ENCODE data around the gene CTCFL. TPM values are rescaled to one million over a fixed set of nuclear protein-coding genes. Genes with fewer than 3 reads are reported as not detected.

CTCFL gene
- total RNA-seq, 2 experiments from 2014 or later = 0.63 TPM; not detected in 1

DNA sequence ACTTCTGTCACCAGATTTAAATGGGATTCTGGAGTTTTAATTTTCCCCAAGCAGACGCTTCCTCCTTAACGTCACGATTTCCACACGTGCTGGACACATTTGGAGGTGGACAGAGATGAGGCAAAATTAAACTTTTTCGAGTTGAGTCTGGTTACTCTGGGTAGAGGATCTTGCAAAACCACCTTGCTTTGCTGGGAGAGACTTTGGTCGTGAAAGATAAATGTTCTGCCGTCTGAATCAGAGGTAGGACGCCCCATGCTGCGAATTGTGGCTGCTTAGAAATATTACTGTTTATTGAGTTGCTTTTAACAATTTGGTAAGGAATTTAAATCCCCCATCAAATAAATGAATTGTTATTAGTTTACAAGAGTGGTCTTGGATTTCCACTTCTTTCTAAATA lies 46.8 kb downstream of the CTCFL start:
- Histone ChIP-seq H3K9me2 (ENCODE audit: insufficient read depth, low read length) (no peaks in the 10 kb centered on the region), H3K9me3 (ENCODE audit: low read length) (no peaks in the 10 kb centered on the region), H3K4me1 (ENCODE audit: insufficient read depth, low read length, poor library complexity, severe bottlenecking) (peaks cover 98% of the 10 kb centered on the region), H3K4me2 (ENCODE audit: low read length) (peak overlapping the region; percentile 98), H4K20me1 (ENCODE audit: insufficient read depth, low read length) (no peaks in the 10 kb centered on the region), H3K4me3 (ENCODE audit: low read depth, low read length, poor library complexity, severe bottlenecking) (peak overlapping the region; percentile 16), H3K27ac (ENCODE audit: low read depth, low read length, poor library complexity, severe bottlenecking) (peak overlapping the region; percentile 99), H2AFZ (ENCODE audit: low read length) (peak overlapping the region; percentile 84; the same call in 1 of the 2 replicates), H3K36me3 (ENCODE audit: insufficient read depth, low read length) (no peaks in the 10 kb centered on the region), H3K79me2 (ENCODE audit: insufficient read depth, low read depth, low read length) (peaks cover 6% of the 10 kb centered on the region; the same call in 1 of the 2 replicates)
- BruUV-seq (replicated peaks) = no TSS peak
- POLR2A ChIA-PET = interaction anchor here (0.9 to 6.1 kb wide), 7 partner anchors 8 to 88 kb away, joined by 3 to 92 read pairs (median 4); partner anchors contain the start of gene RBM38
- peak; percentile 28 for DNase-seq (ENCODE audit: low spot score)
- CTCF ChIA-PET (ENCODE audit: unreplicated experiment) = interaction anchor here (1.0 to 1.5 kb wide), 2 partner anchors 80 to 88 kb away, joined by 4 to 6 read pairs; no protein-coding TSS in a partner anchor
- no peak for TF ChIP-seq EZH2phosphoT487 (IDR thresholded peaks at IDR 0.05; ENCODE audit: borderline replicate concordance, low read depth, low read length)
- TF ChIP-seq, protein P1, sequence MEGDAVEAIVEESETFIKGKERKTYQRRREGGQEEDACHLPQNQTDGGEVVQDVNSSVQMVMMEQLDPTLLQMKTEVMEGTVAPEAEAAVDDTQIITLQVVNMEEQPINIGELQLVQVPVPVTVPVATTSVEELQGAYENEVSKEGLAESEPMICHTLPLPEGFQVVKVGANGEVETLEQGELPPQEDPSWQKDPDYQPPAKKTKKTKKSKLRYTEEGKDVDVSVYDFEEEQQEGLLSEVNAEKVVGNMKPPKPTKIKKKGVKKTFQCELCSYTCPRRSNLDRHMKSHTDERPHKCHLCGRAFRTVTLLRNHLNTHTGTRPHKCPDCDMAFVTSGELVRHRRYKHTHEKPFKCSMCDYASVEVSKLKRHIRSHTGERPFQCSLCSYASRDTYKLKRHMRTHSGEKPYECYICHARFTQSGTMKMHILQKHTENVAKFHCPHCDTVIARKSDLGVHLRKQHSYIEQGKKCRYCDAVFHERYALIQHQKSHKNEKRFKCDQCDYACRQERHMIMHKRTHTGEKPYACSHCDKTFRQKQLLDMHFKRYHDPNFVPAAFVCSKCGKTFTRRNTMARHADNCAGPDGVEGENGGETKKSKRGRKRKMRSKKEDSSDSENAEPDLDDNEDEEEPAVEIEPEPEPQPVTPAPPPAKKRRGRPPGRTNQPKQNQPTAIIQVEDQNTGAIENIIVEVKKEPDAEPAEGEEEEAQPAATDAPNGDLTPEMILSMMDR (conservative IDR thresholded peaks at IDR 0.05; ENCODE audit: low read length) = no peak
- intact Hi-C loops (cut with micrococcal nuclease; ENCODE audit: unreplicated experiment) = loop anchor here (5.0 kb wide), 1 partner anchor 161 kb away; no protein-coding TSS in a partner anchor

DNA sequence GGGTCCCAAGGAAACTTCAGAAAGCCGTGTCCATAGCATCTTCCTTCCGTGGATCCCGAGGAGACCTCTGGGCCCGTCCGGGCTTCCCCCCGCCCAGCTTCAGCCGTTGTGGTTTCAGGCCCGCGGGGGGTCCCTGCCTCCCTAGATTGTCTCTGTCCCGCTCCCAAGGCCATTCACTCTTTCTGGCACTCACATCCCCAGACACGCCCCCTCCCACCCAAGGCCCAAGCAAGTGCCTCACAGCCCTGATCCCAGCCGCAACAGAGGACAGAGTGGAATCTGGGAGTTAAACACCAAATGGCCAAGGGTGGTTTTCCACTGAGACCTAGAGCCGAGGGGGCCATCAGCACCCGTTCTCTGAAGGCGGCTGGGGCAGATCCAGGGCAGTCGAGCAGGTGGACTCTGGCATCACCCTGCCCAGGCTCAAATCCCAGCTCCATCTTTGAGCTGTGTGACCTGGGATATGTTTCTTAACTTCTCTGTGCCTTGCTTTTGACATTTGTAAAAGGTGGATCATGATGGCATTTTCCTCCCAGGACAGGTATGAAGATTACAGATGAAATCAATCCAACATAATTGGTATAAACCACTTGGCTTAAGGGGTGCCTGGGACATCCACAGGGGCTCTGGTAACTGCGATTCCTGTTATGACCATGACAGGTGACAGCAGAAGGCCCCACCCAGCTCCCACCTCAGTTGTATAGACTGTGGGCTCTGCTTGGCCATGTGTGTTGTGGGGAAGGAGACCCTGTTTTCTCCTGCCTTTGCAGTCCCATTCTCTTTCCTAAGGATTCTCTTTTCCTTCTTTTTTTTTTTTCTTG lies 48.1 kb downstream of the CTCFL start:
- Histone ChIP-seq H3K9me2 (ENCODE audit: insufficient read depth, low read length) (no peaks in the 10 kb centered on the region), H4K20me1 (ENCODE audit: insufficient read depth, low read length) (no peaks in the 10 kb centered on the region), H3K4me1 (ENCODE audit: insufficient read depth, low read length, poor library complexity, severe bottlenecking) (peaks cover 98% of the 10 kb centered on the region), H3K9me3 (ENCODE audit: low read length) (peaks cover 7% of the 10 kb centered on the region; the same call in 1 of the 2 replicates), H3K79me2 (ENCODE audit: insufficient read depth, low read depth, low read length) (peaks cover 6% of the 10 kb centered on the region; the same call in 1 of the 2 replicates), H3K4me3 (ENCODE audit: low read depth, low read length, poor library complexity, severe bottlenecking) (peak overlapping the region; percentile 59), H2AFZ (ENCODE audit: low read length) (peak overlapping the region; percentile 84; the same call in 1 of the 2 replicates), H3K27ac (ENCODE audit: low read depth, low read length, poor library complexity, severe bottlenecking) (peak overlapping the region; percentile 99), H3K4me2 (ENCODE audit: low read length) (peak overlapping the region; percentile 98), H3K36me3 (ENCODE audit: insufficient read depth, low read length) (peaks cover 6% of the 10 kb centered on the region; the same call in 1 of the 2 replicates)
- no TSS peak for BruUV-seq (replicated peaks)
- TF ChIP-seq EZH2phosphoT487 (IDR thresholded peaks at IDR 0.05; ENCODE audit: borderline replicate concordance, low read depth, low read length) = no peak
- TF ChIP-seq, protein P1 (conservative IDR thresholded peaks at IDR 0.05; ENCODE audit: low read length) = no peak
- CTCF ChIA-PET (ENCODE audit: unreplicated experiment) = interaction anchor here (1.2 to 1.5 kb wide), 2 partner anchors 79 to 86 kb away, joined by 3 to 6 read pairs; no protein-coding TSS in a partner anchor
- POLR2A ChIA-PET = interaction anchor here (0.6 to 4.8 kb wide), 10 partner anchors 16 to 746 kb away, joined by 3 to 24 read pairs (median 5); partner anchors contain the start of gene RBM38
- intact Hi-C loops (cut with micrococcal nuclease; ENCODE audit: unreplicated experiment) = loop anchor here (5.0 kb wide), 1 partner anchor 160 kb away; no protein-coding TSS in a partner anchor
- DNase-seq (ENCODE audit: low spot score) = no peak

Measured in OCI-LY7 (cell line).